Measurements from ENCODE around the gene CRYBG1.
A peak's percentile ranks its signal among the peaks of the same experiment; 100 is the strongest.
"Not testable (repeated sequence)": the region's sequence is repeated elsewhere in the genome, so short reads cannot be mapped to it uniquely, and the experiment has no call there.

The CRYBG1 gene

DNA sequence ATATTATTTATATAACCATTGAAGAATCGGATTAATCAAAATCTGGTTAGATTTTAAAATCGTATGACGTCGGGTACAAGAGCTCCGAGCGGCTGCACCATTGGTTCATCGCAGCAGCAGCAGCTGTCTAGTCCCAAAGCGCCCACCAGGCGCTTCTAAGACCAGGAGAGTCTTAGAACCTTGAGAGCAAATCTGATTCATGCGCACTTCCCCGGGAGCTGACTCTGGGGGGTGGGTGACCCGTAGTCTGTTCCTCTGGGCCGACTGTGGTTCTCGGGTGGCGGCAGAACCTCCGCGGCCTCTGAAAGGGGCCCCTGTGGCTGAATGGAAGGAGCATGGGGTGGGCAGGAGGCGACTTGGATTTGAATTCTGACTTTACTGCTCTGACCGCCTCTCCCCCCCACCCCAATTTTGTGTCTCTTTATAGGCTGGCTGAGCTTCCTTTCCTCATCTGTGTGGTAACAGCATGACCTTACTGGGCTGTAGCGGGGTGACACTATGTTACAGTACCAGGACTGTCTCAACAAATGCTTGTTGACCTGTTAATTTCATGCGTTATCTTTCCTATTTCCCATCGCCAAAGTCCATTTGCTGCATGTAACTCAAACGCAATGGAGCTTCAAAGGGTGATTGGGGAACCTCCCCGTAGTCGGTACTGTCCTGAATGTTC, 149.0 kb downstream of the CRYBG1 start:
- no peak for DNase-seq (ENCODE audit: low spot score)

DNA sequence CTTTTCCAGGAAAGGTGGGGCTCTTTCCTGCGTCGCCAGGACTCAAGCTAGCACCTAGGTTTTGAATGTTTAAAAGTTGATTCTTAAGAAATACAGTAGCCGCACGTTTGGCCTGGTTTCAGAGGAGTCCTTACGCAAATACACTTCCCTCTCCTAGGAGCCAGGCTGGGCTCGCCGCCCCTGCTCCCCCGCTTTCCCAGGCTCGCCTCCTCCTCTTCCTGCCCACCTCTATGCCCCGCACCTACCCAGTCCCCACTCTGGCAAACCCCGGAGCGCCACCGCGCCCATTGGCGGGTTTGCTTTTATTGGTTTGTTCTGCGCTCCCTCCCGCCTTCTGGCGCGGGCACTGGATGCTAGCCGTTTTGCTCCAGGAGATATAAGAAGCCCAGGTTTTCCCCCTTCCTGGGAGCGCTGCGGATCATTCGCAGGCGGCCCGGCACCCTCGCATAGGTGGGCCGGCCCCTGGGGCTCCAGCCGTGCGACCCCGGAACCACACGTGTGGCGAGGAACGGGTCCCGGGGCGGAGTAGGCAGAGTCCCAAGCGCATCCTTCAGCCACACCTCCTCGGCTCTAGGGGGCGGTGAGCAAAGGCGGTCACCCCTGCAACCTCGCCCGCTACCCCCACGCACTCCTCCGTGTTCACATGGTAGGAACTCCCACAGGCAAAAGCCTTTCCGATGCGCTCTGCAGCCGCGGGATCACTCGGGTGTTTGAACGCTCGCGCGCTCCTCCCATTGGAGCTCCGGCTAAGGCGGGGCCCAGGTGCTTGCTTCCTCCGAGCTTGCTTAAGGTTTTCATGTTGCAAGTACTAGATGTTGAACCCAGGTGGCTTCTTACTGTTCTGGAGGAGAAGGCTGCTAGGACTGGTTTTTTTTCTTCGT, 149.8 kb downstream of the CRYBG1 start:
- peak; percentile 70 for DNase-seq (ENCODE audit: low spot score)

DNA sequence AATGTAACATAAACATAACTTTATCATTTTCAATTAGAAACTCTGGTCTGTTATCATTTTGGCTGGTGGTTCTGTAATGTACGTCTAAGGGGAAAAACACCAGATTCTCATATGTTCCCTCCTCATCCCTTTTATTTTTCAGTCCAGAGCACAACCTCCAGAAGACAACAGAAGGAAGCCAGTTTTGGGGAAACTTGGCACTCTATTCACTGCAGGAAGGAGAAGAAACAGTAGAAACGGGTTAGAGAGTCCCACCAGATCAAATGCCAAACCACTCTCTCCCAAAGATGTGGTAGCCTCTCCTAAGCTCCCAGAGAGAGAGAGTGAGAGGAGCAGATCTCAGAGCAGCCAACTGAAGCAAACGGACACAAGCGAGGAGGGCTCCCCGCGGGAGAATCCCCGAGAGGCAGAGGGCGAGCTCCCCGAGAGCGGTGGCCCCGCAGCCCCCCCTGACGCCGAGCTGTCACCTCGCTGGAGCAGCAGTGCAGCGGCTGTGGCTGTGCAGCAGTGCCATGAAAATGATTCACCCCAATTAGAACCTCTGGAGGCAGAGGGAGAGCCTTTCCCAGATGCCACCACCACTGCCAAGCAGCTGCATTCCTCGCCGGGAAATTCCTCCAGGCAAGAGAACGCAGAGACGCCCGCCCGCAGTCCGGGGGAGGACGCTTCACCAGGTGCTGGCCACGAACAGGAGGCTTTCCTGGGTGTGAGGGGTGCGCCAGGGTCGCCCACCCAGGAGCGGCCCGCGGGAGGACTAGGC, 151.0 kb downstream of the CRYBG1 start:
- DNase-seq (ENCODE audit: low spot score), result peak; percentile 59

DNA sequence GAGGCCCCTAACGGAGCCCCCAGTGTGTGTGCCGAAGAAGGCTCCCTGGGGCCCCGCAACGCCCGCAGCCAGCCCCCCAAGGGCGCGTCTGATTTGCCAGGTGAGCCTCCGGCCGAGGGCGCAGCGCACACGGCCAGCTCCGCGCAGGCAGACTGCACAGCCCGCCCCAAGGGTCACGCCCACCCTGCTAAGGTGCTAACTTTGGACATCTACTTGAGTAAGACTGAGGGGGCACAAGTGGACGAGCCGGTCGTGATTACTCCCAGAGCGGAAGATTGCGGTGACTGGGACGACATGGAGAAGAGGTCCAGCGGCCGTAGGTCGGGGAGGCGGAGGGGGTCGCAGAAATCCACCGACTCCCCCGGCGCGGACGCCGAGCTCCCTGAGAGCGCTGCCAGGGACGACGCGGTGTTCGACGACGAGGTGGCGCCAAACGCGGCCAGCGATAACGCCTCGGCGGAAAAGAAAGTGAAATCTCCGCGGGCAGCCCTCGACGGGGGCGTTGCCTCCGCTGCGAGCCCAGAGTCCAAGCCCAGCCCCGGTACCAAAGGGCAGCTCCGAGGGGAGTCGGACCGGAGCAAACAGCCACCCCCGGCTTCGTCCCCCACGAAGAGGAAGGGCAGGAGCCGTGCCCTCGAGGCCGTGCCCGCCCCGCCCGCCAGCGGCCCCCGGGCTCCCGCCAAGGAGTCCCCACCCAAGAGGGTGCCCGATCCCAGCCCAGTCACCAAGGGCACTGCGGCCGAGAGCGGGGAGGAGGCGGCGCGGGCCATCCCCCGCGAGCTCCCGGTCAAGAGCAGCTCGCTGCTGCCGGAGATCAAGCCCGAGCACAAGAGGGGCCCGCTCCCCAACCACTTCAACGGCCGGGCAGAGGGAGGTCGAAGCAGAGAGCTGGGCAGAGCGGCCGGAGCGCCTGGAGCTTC, 151.8 kb downstream of the CRYBG1 start:
- DNase-seq (ENCODE audit: low spot score), result peak; percentile 72

DNA sequence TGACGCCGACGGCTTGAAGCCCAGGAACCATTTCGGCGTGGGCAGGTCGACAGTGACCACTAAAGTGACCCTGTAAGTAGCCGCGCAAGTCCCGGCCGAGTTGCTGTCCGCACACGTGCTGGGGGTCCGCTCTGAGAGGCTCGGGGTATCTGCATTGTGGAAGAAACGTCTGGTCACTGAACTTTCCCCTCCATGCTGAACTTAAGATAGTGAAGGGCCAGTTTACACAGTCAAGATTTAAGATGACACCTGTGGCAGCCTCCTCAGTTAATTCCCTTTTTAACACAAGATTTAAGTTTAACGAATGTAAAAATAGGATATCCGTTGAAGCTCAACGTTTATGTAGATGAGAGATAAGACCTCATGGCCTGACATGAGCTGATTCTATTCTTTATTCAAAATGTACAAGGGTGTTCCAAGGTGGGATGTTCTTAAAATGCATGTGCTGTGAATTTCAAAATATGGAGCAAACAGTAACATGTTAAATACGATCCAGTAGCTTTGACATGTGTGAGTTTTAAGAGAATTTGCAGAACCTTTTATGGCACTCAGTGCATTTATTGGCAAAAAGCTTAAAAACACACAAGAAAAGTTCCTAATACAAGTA, 152.6 kb downstream of the CRYBG1 start:
- DNase-seq (ENCODE audit: low spot score), result no peak

DNA sequence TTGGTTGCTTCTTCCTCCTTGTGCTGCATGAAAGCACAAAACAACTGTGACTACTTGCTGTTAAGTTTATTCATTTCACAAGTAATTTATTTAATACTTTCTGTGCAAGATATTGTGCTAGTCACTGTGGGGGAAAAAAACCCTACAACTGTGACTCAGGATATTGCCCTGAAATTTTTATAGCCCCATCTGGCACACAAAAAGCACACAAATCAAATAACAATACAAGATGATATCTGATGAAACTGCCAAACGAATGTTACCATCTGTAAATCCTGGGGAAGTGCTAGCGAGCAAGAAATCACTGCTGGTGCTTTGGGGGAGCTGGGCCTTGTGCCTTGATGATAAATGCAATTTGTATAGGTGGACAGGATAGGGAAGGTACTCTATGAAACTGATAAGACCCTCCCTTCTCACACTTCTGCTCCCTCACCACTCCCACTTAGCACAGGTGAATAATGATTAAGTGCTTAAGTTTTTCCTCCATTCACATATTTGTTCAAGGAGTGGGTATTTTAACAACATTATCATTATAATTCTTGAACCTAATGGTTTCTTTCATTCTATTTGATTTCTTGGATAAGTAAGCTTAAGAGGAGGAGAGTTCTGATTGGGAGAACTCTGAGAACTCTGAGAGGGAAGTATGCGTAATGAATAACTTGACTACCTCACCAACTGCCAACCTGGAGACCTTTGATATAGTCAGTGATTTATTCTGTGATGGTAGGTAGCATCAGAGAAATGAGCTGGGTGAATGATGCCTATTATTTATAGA, 153.5 kb downstream of the CRYBG1 start:
- DNase-seq (ENCODE audit: low spot score), result no peak

DNA sequence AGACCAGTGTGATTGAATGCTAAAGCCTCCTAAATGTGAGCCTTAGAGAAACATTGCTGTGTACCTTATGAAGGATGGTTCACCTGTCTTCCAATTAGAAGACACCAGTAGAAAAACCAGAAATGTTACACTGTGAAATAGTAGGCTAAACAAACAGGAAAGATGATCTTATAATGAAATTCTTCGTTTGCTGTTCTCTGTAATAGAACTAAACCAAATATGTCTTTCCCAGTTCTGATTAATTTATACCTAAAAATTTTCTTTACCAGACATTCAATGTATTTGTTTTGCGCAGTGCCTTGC, 154.0 kb downstream of the CRYBG1 start:
- DNase-seq (ENCODE audit: low spot score), result no peak

DNA sequence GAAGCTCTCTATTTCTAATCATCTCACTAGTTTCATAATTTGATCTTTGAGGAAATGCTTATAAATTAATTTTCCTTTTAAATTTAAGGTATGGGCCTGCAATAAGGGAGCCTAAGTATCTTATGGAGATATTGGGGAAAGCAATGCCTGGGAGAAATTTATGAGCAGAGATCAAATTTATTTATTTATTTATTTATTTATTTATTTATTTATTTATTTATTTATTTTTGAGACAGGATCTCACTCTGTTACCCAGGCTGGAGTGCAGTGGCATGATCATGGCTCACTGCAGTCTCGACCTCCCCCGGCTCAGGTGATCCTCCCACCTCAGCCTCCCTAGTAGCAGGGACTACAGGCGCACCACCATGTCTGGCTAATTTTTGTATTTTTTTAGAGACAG, 155.1 kb downstream of the CRYBG1 start:
- not testable (repeated sequence) for DNase-seq (ENCODE audit: low spot score)

DNA sequence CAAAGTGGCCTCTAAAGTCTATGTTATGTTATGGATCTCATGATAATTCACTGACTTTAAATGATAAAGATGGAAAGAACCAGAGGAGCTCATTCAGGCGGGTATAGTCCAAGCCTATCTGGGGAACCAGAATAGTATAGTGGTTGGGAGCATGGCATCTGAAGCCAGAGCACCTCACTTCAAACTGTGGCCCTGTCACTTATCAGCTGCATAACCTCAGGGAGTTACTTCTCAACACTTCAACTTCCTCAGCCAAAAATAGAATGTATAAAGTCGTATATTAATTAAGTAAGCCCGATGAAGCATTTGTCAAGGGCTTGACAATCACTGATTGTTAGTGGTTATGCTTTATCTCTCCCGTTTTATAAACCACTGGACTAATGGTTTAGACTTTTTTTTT, 156.1 kb downstream of the CRYBG1 start:
- DNase-seq (ENCODE audit: low spot score), result no peak

DNA sequence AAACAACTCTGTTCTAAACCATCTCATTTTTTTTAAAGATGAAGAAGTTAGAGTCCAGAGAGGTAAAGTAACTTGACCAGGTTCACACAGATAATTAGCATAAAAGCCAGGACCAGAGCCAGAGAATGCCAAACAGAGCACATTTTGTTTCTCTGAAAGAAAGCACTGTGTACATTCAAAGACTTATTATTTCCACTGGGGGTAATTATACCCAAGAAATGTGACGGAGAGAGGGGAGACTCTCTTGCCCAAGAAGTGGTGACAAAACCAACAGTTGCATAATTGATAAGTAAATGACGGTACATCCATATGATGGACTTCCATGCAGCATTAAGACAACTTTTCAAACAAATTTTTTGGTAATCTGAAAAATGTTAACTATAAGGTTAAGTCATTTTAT, 157.2 kb downstream of the CRYBG1 start:
- DNase-seq (ENCODE audit: low spot score), result no peak

DNA sequence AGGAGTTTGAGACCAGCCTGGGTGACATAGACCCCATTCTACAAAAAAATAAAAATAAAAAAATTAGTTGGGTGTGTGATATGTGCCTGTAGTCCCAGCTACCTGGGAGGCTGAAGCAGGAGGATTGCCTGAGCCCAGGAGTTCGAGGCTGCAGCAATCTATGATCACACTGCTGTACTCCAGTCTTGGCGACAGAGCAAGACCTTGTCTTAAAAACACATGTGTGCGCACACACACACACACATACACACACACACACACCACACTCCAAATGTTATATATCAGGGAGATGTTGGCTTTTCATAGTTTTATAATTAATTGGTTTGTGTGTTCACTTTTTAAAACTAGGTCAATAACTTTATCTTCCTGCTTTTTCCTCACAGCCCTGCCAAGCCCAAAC, 158.2 kb downstream of the CRYBG1 start:
- no peak for DNase-seq (ENCODE audit: low spot score)

DNA sequence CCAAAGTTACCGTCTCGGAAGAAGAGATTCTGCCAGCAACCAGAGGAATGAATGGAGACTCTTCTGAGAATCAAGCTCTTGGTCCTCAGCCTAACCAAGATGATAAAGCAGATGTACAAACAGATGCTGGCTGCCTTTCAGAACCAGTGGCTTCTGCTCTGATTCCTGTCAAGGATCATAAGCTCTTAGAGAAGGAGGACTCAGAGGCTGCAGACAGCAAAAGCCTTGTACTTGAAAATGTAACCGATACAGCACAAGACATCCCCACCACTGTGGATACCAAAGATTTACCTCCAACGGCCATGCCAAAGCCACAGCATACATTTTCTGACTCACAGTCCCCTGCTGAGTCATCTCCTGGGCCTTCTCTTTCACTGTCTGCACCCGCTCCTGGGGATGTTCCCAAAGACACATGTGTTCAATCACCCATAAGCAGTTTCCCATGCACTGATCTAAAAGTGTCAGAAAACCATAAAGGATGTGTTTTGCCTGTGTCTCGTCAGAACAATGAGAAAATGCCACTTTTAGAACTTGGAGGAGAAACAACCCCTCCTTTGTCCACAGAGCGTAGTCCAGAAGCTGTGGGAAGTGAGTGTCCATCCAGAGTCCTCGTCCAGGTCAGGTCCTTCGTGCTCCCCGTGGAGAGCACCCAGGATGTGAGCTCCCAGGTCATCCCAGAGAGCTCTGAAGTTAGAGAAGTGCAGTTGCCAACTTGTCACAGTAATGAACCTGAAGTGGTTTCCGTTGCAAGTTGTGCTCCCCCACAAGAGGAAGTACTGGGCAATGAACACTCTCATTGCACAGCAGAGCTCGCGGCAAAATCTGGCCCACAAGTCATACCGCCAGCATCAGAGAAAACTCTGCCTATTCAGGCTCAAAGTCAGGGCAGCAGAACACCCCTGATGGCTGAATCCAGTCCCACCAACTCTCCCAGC, 159.2 kb downstream of the CRYBG1 start:
- DNase-seq (ENCODE audit: low spot score), result no peak

DNA sequence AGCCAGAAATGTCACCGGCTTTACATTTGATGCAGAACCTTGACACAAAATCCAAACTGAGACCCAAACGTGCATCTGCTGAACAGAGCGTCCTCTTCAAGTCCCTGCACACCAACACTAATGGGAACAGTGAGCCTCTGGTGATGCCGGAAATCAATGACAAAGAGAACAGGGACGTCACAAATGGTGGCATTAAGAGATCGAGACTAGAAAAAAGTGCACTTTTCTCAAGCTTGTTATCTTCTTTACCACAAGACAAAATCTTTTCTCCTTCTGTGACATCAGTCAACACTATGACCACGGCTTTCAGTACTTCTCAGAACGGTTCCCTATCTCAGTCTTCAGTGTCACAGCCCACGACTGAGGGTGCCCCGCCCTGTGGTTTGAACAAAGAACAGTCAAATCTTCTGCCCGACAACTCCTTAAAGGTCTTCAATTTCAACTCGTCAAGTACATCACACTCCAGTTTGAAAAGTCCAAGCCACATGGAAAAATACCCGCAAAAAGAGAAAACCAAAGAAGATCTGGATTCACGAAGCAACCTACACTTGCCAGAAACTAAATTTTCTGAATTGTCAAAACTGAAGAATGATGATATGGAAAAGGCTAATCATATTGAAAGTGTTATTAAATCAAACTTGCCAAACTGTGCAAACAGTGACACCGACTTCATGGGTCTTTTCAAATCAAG, 160.3 kb downstream of the CRYBG1 start:
- no peak for DNase-seq (ENCODE audit: low spot score)

DNA sequence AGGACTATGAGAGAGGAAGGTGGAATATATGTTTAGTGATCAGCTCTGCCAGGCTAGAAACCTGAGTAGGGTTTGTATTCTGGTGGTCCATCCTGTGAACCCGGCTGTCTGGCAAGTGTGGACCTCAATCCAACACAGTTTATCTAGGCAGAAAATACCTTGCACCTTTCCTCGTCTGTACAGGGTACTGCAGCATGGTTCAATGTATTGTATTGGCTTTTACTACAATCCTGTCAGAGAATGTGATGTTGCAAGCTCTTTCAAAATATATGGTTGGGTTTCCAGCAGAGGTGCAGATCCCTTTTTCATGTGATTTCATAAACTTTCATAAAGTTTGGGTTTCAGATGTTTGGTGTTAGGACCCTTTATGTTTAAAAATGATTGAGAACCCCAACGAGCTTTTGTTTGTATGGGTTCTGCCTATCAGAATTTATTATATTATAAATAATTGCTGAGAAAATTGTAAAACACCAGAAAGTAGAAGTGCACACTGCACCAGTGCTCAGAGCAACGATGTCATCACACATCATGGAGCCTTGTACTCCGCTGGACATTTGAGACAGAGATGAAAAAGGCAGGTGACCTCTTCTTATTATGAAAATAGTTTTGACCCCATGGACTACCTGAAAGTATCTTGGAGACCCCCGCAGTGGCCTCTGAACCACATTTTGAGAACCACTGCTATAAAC, 162.2 kb downstream of the CRYBG1 start:
- no peak for DNase-seq (ENCODE audit: low spot score)

DNA sequence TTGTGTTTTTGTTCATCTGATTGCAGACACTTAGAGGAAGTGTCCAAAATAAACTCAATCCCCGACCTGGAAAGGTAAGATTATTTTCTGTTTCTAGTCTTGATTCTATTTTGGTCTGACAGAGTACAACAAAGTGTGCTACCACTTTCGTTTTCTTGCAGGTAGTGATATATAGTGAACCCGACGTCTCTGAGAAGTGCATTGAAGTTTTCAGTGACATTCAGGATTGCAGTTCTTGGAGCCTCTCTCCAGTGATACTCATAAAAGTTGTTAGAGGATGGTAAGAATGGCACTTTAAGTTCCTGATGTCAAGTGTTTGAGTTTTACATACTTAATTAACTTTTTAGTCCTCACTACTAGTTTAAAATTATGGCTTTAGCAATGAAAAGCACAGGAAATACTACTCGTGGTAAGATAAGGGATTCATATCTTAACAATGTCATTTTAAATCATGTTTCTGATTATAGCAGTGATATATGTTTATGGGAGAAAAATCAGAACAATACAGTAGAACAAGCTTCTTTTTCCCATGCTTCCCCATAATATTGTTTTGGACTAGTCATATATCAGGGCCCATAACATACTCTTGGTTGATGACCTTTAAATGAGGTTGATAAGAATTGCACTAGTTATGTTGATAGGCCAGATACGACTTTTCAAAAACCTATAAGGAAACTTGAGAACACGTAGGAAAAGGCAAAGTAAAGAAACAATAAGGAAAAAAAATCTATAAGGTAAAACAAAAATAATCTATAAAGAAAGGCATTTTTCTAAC, 164.8 kb downstream of the CRYBG1 start:
- no peak for DNase-seq (ENCODE audit: low spot score)

DNA sequence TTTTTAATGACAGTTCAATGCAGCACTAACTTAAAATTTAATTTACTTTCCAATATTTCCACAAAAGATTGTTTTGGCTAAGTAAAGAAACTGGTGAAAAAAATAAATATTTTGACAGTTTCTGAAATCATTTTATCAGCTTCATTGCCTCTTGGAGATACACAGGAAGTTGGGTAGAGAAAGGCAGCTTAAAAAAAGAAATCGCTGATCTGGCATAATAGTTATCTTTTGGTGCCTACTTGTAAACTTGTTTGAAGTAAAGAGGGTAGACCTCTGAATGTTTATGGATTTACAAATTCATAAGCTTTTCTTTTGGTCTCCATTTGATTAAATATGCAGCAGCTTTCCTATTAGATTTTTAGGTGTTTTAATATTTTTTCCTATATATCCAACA, 165.4 kb downstream of the CRYBG1 start:
- no peak for DNase-seq (ENCODE audit: low spot score)

DNA sequence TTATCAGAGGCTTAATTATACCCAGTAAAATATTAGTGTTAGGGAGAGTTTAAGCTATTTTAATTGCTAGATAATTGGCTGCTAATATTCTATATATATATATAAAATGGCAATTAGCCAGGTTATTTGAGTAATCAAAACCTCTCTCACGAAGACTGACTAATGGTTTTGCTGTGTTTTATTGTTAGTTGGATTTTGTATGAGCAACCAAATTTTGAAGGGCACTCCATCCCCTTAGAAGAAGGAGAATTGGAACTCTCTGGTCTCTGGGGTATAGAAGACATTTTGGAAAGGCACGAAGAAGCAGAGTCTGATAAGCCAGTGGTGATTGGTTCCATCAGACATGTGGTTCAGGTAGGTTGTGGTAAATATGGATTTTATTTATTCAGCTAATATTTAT, 166.6 kb downstream of the CRYBG1 start:
- no peak for DNase-seq (ENCODE audit: low spot score)

DNA sequence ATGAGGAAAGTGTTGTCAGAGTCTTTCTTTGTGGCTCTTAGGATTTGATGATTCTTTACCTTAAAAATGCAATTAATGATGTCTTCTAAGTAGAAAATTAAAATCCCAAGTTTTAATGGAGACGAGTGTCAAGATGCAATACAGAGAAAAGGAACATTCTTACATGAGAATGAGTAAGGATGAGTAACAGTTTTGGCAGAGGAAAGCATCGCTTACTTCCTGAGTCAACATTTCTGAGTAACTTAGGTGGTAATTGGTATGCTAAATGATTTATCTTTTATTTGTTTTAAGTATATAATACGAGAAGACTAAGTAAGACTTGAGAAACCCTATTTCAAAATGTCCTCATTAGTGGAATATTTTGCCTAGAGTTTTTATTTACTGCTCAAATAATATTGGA, 167.5 kb downstream of the CRYBG1 start:
- DNase-seq (ENCODE audit: low spot score), result no peak

Measured in D341Med (cell line).